ENCODE results near the gene IQGAP3.
"Not testable (repeated sequence)": the region's sequence is repeated elsewhere in the genome, so short reads cannot be mapped to it uniquely, and the experiment has no call there.

IQGAP3 gene

DNA sequence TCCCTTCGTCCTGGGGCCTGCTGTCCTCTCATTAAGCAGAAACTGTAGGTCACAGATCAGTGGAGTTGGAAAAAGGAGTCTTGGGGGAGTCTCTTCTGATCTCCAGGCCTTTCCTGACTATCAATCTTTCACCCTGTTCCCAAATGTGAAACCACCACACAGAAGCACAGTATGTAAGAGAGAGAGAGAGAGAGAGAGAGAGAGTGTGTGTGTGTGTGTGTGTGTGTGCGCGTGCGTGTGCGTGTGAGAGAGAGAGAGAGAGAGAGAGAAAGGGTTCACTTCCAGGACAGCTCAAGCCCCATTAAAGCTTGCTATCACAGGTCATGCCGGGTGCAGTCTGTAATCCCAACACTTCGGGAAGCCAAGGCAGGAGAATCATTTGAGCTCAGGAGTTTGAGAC is 5.7 kb upstream of the IQGAP3 start:
- in situ Hi-C loops (cut with MboI; ENCODE audit: low pct_unique_long_range_greater_than_20kb, low sequenced_read_pairs), result no loop called here
- DNase-seq, result no peak

DNA sequence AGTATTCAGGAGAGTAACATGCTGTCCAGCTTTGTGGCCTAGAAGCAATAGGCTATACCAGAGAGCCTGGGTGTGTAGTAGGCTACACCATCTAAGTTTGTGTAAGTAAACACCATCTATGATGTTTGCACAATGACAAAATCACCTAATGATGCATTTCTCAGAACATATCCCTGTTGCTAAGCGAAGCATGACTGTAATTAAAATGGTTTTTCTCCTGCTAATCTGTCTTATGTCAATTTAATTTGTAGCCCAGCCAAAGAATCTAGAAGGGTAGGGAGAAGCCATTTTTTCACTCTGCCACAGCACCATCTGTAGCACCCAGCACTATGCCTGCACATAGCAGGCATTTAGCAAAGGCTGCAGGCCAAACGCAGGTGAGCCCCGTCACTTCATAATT is 5.2 kb upstream of the IQGAP3 start:
- in situ Hi-C loops (cut with MboI; ENCODE audit: low pct_unique_long_range_greater_than_20kb, low sequenced_read_pairs), result no loop called here
- DNase-seq, result no peak

DNA sequence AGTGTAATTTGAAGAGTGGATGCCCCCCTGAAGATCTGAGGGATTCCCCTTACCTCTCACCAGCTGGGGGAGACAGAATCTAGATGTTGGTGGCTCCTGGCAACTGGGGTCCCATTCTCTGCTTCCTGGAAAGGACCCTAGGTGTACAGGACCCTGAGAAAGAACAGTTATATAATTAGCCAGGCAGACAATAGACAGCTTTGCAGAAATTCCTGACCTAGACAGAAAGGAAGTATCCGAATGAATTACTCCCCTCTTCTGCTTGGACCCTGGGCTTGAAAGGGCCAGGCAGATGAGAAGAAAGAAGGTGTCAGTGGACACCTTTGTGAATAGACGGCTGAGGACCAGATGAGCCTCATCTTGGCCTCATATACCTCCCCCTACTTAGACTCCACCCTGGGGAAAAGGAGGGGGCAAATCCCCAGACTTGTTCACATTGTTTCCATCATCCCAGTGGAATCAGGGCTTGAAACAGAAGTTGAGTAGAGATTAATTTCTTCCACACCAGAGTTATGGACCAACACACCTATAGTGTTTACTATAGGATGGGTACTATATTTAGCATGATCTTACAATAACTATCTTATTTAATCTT is 1.8 kb upstream of the IQGAP3 start:
- in situ Hi-C loops (cut with MboI; ENCODE audit: low pct_unique_long_range_greater_than_20kb, low sequenced_read_pairs), result no loop called here
- DNase-seq, result no peak

DNA sequence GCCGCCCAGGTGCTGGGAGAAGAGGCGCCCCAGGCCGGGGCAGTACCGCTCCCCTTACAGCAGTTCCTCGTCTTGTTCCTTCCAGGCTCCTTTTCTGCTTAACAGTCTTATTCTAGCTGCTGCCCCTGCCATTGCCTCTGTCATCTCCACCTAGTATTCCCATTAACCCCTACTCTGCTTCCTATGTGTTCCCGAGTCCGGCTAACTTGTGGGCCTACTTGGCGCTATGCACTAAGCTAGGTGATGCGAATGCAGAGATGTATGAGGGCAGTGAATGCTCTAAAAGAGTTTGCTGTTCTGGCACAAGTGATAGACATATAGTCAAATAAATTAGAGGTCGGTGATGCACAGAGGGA is 276 bp upstream of the IQGAP3 start:
- no peak for DNase-seq
- in situ Hi-C loops (cut with MboI; ENCODE audit: low pct_unique_long_range_greater_than_20kb, low sequenced_read_pairs), result no loop called here

DNA sequence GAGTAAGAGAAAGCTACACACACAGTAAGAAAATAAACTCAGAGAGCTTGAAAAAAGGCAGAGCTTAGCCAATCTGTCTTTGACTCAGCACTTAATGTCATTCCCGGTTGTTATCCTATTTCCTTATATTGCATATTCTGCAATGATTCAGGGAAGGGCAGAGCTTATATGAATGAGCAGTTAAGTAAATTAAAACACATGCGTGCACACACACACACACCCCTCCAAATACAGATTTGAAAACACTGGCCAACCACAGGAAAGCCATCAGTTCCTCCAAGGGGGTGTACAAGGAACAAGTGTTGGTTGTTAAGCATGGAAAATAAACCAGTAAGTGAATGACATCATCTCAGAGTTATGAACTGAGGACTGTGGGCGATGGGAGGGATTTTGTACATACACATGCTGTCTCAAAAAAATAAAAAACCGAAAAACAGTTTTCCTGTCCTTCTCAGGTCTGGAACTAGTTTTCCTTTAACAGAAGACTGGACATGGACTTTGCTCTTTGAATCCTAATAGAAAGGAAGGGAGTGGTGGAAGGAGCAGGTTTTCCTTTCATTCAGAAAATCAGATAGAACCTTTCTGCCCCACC is 1.0 kb downstream of the IQGAP3 start:
- peak; percentile 70 for DNase-seq
- in situ Hi-C loops (cut with MboI; ENCODE audit: low pct_unique_long_range_greater_than_20kb, low sequenced_read_pairs), result no loop called here

DNA sequence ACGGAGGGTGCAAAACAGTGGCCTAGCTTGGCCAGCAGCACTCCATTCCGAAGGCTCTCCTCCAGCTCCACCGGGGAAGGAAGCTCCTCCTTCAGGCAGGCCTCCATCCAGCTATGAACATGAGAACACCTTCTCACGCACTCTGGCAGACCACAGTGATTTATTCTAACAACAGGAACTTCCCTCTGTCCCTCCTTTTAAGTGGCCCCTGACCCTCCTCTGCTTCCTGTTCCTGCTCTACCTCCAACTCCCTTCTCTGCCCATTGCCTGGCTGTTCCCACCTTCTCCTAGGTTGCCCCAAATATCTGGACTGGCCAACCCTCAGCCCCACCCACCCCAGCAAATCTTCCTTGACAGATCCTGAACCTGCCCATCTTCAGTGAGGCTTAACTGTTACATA is 5.9 kb downstream of the IQGAP3 start:
- DNase-seq, result peak; percentile 68
- in situ Hi-C loops (cut with MboI; ENCODE audit: low pct_unique_long_range_greater_than_20kb, low sequenced_read_pairs), result no loop called here

DNA sequence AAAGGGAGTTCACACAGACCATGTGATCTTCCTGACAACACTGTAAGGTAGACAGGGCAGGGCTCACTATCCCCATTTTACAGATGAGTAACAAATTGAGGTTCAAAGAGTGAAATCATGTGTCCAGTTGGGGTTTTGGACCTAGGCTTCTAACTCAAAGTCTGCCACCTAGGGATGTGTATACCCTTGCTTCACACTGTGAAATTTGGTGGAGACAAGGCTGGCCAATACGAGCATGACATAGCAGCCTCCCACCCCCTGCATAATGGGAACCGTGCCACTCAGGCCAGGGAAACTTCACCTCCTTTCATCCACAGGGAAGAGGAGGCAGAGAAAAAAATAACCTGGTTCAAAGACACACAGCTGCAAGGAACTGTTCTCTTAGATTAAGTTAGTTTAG is 6.8 kb downstream of the IQGAP3 start:
- in situ Hi-C loops (cut with MboI; ENCODE audit: low pct_unique_long_range_greater_than_20kb, low sequenced_read_pairs), result no loop called here

DNA sequence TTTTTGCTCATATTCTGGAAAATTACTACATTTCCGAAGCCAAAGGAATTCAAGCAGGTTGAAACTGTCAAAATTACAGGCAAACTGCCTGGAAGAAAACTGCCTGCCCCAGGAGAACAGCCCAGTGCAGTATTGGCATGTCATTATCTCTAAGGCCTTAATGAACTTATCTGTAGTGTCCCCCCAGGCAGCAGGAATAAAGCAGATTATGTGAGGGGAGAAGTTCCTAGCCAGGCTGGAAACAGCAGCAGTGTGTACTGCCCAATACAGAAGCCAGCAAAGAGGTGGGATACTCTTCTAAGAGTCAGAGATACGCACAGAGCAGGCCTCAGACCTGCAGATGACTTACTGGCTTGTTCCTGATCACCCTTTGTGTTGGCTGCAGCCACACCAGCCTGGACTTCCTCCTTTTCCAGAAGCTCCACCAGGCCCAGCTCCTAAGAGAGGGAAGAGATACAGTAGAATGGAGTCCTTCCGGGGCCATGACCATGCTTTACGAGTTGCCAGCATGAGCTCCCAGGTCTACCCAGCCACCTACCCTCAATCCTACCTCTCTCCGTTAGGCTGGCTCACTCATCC is 11.7 kb downstream of the IQGAP3 start:
- in situ Hi-C loops (cut with MboI; ENCODE audit: low pct_unique_long_range_greater_than_20kb, low sequenced_read_pairs), result no loop called here

More for the DNA sequence above, 6.8 kb downstream of the IQGAP3 start:
- DNase-seq, result no peak

DNA sequence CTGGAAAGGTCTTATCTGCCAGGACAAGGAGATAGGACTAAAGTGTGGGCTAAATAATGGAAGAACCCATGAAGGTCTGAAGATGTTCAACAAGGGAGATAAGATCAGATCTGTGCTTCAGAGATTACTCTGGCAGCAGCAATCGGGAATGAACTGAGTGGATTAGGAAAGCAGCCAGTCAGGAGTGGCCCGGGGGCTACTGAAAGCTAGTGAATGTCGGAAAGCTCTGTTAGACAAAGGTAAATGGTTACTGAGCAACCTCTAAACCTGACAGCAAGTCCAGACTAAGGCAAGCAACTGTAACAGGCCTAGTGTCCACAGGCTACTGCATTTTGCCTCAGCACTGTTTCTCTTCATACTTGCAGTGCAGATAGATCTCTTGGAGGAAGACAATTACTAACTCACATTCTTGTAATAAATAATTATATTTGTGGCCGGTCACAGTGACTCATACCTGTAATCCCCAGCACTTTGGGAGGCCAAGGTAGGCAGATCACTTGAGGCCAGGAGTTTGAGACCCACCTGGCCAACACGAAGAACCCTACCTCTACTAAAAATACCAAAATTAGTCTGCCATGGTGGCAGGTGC is 12.5 kb downstream of the IQGAP3 start:
- in situ Hi-C loops (cut with MboI; ENCODE audit: low pct_unique_long_range_greater_than_20kb, low sequenced_read_pairs), result no loop called here
- DNase-seq, result no peak

More for the DNA sequence above, 11.7 kb downstream of the IQGAP3 start:
- DNase-seq, result no peak

DNA sequence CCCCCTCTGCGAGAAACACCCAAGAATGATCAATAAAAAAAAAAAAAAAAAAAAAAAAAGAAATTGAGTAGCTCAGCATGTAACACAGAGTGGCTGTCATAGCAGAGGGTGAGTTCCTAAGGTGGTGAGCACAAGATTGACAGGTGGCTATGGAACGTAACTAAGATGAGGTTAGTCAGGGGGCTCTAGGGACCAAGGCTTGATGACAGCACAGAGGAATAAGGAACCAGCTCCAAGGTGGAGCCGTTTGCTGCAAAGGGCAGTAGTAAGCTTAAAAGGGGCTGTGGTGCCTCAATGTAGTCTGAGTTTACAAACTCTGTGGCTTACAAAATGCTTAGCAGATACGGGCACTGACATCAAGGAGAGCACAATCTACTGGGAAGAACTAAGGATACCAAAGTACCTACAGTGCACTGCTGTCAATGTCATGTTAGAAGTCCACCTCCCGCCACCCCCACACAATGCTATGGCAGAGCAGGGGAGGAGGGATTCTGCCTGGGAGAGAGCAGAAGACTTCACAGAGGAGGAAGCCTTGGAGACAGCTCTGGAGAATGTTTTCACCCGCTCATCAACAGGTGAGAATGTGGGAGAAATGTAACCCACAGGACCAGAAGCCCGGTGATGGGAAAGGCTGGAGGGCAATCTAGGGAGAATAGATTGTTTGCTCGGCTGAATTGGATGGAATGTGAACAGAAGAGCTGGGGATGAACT is 13.1 kb downstream of the IQGAP3 start:
- in situ Hi-C loops (cut with MboI; ENCODE audit: low pct_unique_long_range_greater_than_20kb, low sequenced_read_pairs), result no loop called here
- no peak for DNase-seq

DNA sequence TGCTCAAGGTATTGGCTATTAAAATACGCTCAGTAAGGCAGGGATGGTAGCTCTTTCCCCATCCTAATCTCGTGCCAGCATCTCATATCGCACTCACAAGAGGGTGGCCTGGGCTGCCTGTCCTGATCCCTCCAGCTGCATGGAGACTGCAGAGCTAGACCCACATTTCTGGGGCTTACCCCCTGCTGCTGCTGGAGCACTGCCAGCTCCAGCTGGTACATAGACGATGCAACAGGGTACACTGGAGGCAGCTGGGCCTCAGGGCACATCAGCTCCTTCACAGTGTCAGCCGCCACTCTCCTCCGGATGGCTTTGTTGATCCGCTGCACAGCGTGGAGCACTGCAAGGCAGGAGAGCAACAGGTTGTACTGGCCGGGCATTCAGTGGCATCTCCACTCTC is 16.0 kb downstream of the IQGAP3 start:
- in situ Hi-C loops (cut with MboI; ENCODE audit: low pct_unique_long_range_greater_than_20kb, low sequenced_read_pairs), result no loop called here
- no peak for DNase-seq

DNA sequence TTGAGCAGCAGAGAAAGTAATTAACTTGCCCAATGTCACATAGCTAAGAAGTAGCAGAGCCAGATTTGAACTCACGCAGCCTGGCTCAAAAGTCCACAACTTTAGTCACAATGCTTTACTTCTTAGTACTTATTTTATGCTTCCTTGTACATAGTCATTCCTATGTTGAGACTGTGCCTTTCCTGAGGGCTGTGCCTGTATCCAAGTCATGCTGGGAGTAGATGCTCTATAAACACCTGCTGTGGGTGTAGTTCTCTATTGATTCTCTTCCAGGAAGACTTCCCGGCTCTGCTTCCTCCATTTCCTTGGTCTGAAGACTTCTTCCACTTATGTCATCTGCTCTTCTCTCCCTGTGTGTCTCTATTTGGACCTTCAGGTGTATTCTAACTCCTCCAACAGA is 16.6 kb downstream of the IQGAP3 start:
- no peak for DNase-seq

DNA sequence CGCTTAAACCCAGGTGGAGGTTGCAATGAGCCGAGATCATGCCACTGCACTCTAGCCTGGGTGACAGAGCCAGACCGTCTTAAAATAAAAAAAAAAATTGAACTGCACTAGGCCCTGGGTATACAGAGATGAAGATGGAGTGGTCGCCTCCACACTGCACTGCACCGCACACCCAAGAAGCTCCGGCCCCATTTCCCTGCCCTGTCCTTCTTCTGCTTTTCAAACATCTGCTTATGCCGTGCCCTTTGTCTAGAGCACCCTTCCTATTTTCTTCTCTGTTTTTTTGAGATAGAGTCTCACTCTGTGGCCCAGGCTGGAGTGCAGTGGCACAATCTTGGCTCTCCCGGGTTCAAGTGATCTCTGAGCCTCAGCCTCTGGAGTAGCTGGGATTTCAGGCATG is 17.4 kb downstream of the IQGAP3 start:
- DNase-seq, result no peak
- in situ Hi-C loops (cut with MboI; ENCODE audit: low pct_unique_long_range_greater_than_20kb, low sequenced_read_pairs), result no loop called here

More for the DNA sequence above, 16.6 kb downstream of the IQGAP3 start:
- in situ Hi-C loops (cut with MboI; ENCODE audit: low pct_unique_long_range_greater_than_20kb, low sequenced_read_pairs), result no loop called here

DNA sequence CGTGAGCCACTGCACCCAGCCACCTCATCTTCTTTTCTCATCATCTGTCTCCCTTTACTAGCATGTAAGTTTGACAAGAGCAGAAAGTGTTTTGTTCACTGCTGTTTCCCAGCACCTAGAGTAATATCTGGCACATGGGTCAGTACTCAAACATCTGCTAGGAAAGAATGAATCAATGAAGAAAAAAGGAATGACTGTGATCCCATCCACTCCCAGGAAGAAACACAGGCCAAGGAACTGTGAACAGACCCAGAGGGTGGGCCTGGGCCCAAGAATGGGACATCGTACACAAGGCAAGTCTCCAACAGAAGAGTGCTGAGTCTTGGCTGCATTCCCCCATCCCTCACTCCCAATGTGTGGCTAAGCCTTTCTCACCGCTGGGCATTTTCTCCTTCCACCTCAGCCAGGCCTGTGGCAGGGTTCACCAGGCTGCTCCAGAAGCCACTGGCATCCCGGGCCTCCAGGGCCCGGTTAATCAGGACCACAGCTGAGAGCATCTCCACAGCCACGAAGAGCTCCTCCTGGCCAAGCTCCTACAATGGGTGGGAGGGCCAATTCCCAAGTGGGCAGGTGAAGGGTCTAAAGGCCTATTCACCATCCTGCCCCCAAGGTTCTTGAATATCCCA is 18.4 kb downstream of the IQGAP3 start:
- in situ Hi-C loops (cut with MboI; ENCODE audit: low pct_unique_long_range_greater_than_20kb, low sequenced_read_pairs), result no loop called here
- no peak for DNase-seq

DNA sequence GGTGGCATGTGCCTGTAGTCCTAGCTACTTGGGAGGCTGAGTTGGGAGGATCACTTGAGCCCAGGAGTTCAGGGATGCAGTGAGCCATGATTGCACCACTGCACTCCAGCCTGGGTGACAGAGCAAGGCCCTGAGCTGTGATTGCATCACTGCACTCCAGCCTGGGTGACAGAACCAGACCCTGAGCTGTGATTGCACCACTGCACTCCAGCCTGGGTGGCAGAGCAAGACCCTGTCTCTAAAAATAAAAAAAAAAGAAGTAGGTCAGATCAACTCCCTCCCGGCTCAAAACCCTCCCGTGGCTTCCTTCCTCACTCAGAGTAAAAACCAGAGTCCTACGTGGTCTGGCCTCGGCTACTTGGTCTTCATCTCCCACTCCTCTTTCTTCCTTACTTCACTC is 19.4 kb downstream of the IQGAP3 start:
- DNase-seq, result peak; percentile 67
- in situ Hi-C loops (cut with MboI; ENCODE audit: low pct_unique_long_range_greater_than_20kb, low sequenced_read_pairs), result not testable (repeated sequence)

DNA sequence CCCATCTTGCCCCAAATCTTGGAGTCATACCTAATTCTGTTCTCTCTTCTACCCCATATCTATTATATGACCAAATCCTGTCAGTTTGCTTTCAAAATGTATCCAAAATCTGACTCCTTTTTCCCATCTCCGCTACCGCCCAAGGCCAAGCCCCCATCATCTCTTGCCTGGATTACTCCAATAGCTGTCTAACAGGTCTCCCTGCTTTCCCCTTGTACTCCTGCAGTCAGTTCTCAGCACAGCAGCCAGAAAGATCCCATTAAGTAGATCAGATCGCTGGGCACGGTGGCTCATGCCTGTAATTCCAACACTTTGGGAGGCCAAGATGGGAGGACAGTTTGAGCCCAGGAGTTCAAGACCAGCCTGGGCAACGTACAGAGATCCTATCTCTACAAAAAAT is 19.8 kb downstream of the IQGAP3 start:
- DNase-seq, result no peak
- in situ Hi-C loops (cut with MboI; ENCODE audit: low pct_unique_long_range_greater_than_20kb, low sequenced_read_pairs), result no loop called here

DNA sequence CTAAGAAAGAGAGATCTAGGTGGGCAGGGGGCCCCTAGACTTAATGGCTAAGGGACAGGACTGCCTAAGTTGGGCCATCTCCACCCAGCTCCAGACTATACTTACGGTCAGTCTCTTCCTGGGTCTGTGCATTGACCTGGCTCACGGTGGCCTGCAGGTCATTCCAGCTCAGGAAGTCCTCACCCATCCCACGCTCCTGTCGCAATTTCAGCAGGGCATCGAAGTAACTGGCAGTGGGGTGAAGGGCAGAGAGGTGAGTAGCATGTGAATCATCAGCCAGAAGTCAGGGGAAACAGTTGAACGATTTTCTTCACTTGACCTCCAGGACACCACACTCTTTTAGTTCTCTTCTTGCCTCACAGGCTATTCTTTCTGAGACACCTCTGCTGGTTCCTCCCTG is 20.5 kb downstream of the IQGAP3 start:
- in situ Hi-C loops (cut with MboI; ENCODE audit: low pct_unique_long_range_greater_than_20kb, low sequenced_read_pairs), result no loop called here
- DNase-seq, result no peak

DNA sequence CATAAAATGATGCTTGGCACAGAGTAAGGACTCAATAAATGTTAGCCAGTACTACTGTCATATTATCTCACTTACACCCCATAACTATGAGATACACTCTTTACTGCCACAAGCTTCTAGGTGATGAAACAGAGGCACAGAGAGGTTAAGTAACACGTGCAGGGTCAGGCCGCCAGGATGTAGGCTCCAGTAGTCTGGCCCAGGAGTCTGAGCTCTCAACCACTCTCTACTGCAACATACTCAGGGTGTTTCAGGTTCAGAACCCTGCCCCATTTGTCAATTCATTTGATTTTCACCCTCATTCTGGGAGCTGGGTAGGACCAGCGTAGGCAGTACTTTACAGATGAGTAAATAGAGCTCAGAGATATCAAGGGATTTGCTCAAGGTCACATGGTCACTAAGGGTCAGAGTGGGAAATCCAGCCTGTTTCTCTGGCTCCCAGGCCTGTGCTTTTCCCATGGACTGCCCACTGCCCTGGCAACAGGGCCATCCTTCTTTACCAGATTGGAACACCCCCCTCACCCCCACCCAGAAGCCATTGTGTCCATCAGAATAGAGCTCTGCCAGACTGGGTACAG is 21.2 kb downstream of the IQGAP3 start:
- DNase-seq, result no peak

DNA sequence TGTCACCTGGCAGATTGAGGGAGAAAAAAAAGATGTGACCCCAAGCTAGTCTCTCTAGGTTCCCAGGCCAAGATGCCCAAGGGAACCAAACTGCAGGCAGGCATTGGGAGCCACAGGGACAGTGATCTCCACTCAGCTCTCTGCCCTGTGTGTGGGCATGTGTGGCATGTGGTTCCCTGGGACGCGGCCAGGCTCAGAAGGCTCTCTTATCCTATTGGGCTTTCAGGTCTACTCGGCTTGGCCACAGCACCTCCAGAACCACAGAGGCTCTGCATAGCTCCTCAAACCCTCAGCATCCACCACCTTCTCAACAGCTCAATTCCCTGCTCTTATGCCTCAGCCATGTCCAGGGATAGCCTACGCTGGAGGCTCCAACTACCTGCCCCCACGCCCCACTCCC is 22.0 kb downstream of the IQGAP3 start:
- in situ Hi-C loops (cut with MboI; ENCODE audit: low pct_unique_long_range_greater_than_20kb, low sequenced_read_pairs), result no loop called here
- DNase-seq, result no peak

More for the DNA sequence above, 21.2 kb downstream of the IQGAP3 start:
- in situ Hi-C loops (cut with MboI; ENCODE audit: low pct_unique_long_range_greater_than_20kb, low sequenced_read_pairs), result no loop called here
